WI38 (cell line): ENCODE results near the gene SLC35F3.
A peak's percentile ranks its signal among the peaks of the same experiment; 100 is the strongest.
"Not testable (repeated sequence)": the region's sequence is repeated elsewhere in the genome, so short reads cannot be mapped to it uniquely, and the experiment has no call there.

ENCODE experiments used
- H3K4me3 ChIP-seq: 2 replicates; pipeline ENCODE4 v1.5.1; 2011; ENCODE audit warnings: low read depth, mild to moderate bottlenecking, control low read depth, low read length
- CTCF ChIP-seq: IDR thresholded peaks from 2 replicates; pipeline ENCODE4 v1.5.1; 2012; ENCODE audit warnings: low read depth, mild to moderate bottlenecking, control low read depth, low read length

Gene SLC35F3

GRCh38 chr1:234201600-234201999 lies 297.1 kb downstream of the SLC35F3 start:
- TF ChIP-seq CTCF = no peak
- no peak overlapping the region for H3K4me3 ChIP-seq

GRCh38 chr1:234205966-234206365 lies 301.5 kb downstream of the SLC35F3 start:
- TF ChIP-seq CTCF = no peak
- no peak overlapping the region for H3K4me3 ChIP-seq

- H3K4me3 ChIP-seq = no peak overlapping the region
- TF ChIP-seq CTCF = no peak
These were observed 302.3 kb downstream of the SLC35F3 start for GRCh38 chr1:234206651-234207284.

GRCh38 chr1:234208351-234208750 lies 303.9 kb downstream of the SLC35F3 start:
- no peak overlapping the region for H3K4me3 ChIP-seq
- TF ChIP-seq CTCF = no peak

- TF ChIP-seq CTCF = no peak
These were observed 304.3 kb downstream of the SLC35F3 start for GRCh38 chr1:234208791-234209190.

GRCh38 chr1:234210429-234210828 lies 306.0 kb downstream of the SLC35F3 start:
- H3K4me3 ChIP-seq = not testable (repeated sequence)

More at GRCh38 chr1:234208791-234209190, 304.3 kb downstream of the SLC35F3 start:
- H3K4me3 ChIP-seq = no peak overlapping the region

GRCh38 chr1:234211855-234212254 lies 307.4 kb downstream of the SLC35F3 start:
- H3K4me3 ChIP-seq = not testable (repeated sequence)

- TF ChIP-seq CTCF = 0 out of 2 replicates have a peak, but pooled peaks have one; percentile 8
- no peak overlapping the region for H3K4me3 ChIP-seq
These were observed 308.5 kb downstream of the SLC35F3 start for GRCh38 chr1:234212764-234213657.
